ENCODE measurements around the gene ARID4B.
A peak's percentile ranks its signal among the peaks of the same experiment; 100 is the strongest.

The ARID4B gene

GRCh38 chr1:235128456-235129328 is 199.3 kb downstream of the ARID4B start, which contains the start of gene TOMM20:
TOMM20 (minus strand) TSS chr1:235128837; CDS start chr1:235128715, 122 bp downstream.
- Histone ChIP-seq H3K9ac (ENCODE audit: low read length) (peak within 1 kb of the TSS; percentile 99), H3K27ac (ENCODE audit: low read depth, low read length) (peak within 1 kb of the TSS; percentile 71), H3K27me3 (ENCODE audit: low read length) (no peaks in the 10 kb centered on the region), H2AFZ (ENCODE audit: low read depth, low read length, severe bottlenecking) (peak within 1 kb of the TSS; percentile 84), H3K36me3 (ENCODE audit: low read length) (peaks cover 16% of the 10 kb centered on the region), H3K4me2 (ENCODE audit: low read depth, low read length, poor library complexity, severe bottlenecking) (peak within 1 kb of the TSS; percentile 96), H3K9me2 (replicated peaks; ENCODE audit: insufficient read depth, low read length) (no peaks in the 10 kb centered on the region), H3K9me3 (ENCODE audit: insufficient read depth, low read length) (no peaks in the 10 kb centered on the region), H3F3A (ENCODE audit: insufficient read depth) (peaks cover 34% of the 10 kb centered on the region), H3K4me3 (ENCODE audit: insufficient read depth, low read length, poor library complexity, severe bottlenecking) (peak within 1 kb of the TSS; percentile 96), H4K20me1 (ENCODE audit: low read depth, low read length) (peaks cover 22% of the 10 kb centered on the region; the same call in 1 of the 2 replicates), H3K79me2 (ENCODE audit: insufficient read depth, low read length) (peaks cover 50% of the 10 kb centered on the region)
- TF ChIP-seq CTCF (IDR thresholded peaks at IDR 0.05; ENCODE audit: insufficient read depth, low read length, poor library complexity, severe bottlenecking) (no peak), EZH2phosphoT487 (conservative IDR thresholded peaks at IDR 0.05; ENCODE audit: low read length) (no peak)

GRCh38 chr1:235127732-235128455 is 200.1 kb downstream of the ARID4B start:
- Histone ChIP-seq H3K4me2 (ENCODE audit: low read depth, low read length, poor library complexity, severe bottlenecking) (peak overlapping the region; percentile 96), H3K9ac (ENCODE audit: low read length) (peak overlapping the region; percentile 99), H3K9me3 (ENCODE audit: insufficient read depth, low read length) (no peaks in the 10 kb centered on the region), H4K20me1 (ENCODE audit: low read depth, low read length) (peaks cover 27% of the 10 kb centered on the region; the same call in 1 of the 2 replicates), H3K27ac (ENCODE audit: low read depth, low read length) (peak overlapping the region; percentile 71), H3K27me3 (ENCODE audit: low read length) (no peaks in the 10 kb centered on the region), H2AFZ (ENCODE audit: low read depth, low read length, severe bottlenecking) (peak overlapping the region; percentile 73), H3F3A (ENCODE audit: insufficient read depth) (peaks cover 32% of the 10 kb centered on the region), H3K4me3 (ENCODE audit: insufficient read depth, low read length, poor library complexity, severe bottlenecking) (peak overlapping the region; percentile 96), H3K79me2 (ENCODE audit: insufficient read depth, low read length) (peaks cover 58% of the 10 kb centered on the region), H3K9me2 (replicated peaks; ENCODE audit: insufficient read depth, low read length) (no peaks in the 10 kb centered on the region), H3K36me3 (ENCODE audit: low read length) (peaks cover 16% of the 10 kb centered on the region)
- TF ChIP-seq CTCF (IDR thresholded peaks at IDR 0.05; ENCODE audit: insufficient read depth, low read length, poor library complexity, severe bottlenecking), result no peak
- no peak for TF ChIP-seq EZH2phosphoT487 (conservative IDR thresholded peaks at IDR 0.05; ENCODE audit: low read length)

GRCh38 chr1:235127203-235127602 is 200.8 kb downstream of the ARID4B start:
- Histone ChIP-seq H3K9me2 (replicated peaks; ENCODE audit: insufficient read depth, low read length) (no peaks in the 10 kb centered on the region), H3F3A (ENCODE audit: insufficient read depth) (peaks cover 29% of the 10 kb centered on the region), H3K9ac (ENCODE audit: low read length) (peak overlapping the region; percentile 99), H3K27me3 (ENCODE audit: low read length) (no peaks in the 10 kb centered on the region), H3K27ac (ENCODE audit: low read depth, low read length) (peak overlapping the region; percentile 71; the same call in 1 of the 2 replicates), H3K36me3 (ENCODE audit: low read length) (peaks cover 16% of the 10 kb centered on the region), H3K4me2 (ENCODE audit: low read depth, low read length, poor library complexity, severe bottlenecking) (peak overlapping the region; percentile 96), H3K79me2 (ENCODE audit: insufficient read depth, low read length) (peaks cover 65% of the 10 kb centered on the region), H3K9me3 (ENCODE audit: insufficient read depth, low read length) (no peaks in the 10 kb centered on the region), H2AFZ (ENCODE audit: low read depth, low read length, severe bottlenecking) (no peak overlapping the region), H3K4me3 (ENCODE audit: insufficient read depth, low read length, poor library complexity, severe bottlenecking) (peak overlapping the region; percentile 96), H4K20me1 (ENCODE audit: low read depth, low read length) (peaks cover 34% of the 10 kb centered on the region; the same call in 1 of the 2 replicates)
- TF ChIP-seq CTCF (IDR thresholded peaks at IDR 0.05; ENCODE audit: insufficient read depth, low read length, poor library complexity, severe bottlenecking), result no peak
- no peak for TF ChIP-seq EZH2phosphoT487 (conservative IDR thresholded peaks at IDR 0.05; ENCODE audit: low read length)
